ENCODE data around the gene RBM8A.

GRCh38 chr1:145898756-145899155 lies 28.5 kb downstream of the RBM8A start:
- TF ChIP-seq NR2C1 (IDR thresholded peaks at IDR 0.05) (no peak), NR2C1 (tag; IDR thresholded peaks at IDR 0.05) (no peak), EZH2 (IDR thresholded peaks at IDR 0.05; ENCODE audit: borderline replicate concordance, low read depth, low read length) (no peak), SP1 (CRISPR knock-in tag; IDR thresholded peaks at IDR 0.05) (no peak), RAD51 (IDR thresholded peaks at IDR 0.05; ENCODE audit: borderline replicate concordance, low read depth) (no peak), ZNF561 (CRISPR knock-in tag; conservative IDR thresholded peaks at IDR 0.05) (no peak), ATF1 (CRISPR knock-in tag; IDR thresholded peaks at IDR 0.05) (no peak), ATF1 (tag; IDR thresholded peaks at IDR 0.05) (no peak)
- TF ChIP-seq, protein P1, sequence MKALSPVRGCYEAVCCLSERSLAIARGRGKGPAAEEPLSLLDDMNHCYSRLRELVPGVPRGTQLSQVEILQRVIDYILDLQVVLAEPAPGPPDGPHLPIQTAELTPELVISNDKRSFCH (CRISPR knock-in tag; IDR thresholded peaks at IDR 0.05) = no peak
- TF ChIP-seq, protein P1 (tag; IDR thresholded peaks at IDR 0.05) = no peak

Measured in K562 (cell line).